ENCODE results near the gene HSPA1B.

GRCh38 chr6:31825553-31825952 lies 2.0 kb upstream of the HSPA1B start:
- no peak for TF ChIP-seq OVOL3 (tag by site-specific recombination; IDR thresholded peaks at IDR 0.05)
- no peak for TF ChIP-seq ZNF341 (tag by site-specific recombination; IDR thresholded peaks at IDR 0.05; ENCODE audit: low read depth)
- TF ChIP-seq ZBTB1 (tag by site-specific recombination; IDR thresholded peaks at IDR 0.05), result no peak
- no peak for TF ChIP-seq PBX3 (CRISPR knock-in tag; IDR thresholded peaks at IDR 0.05)
- no peak for TF ChIP-seq CTCF (tag by site-specific recombination; IDR thresholded peaks at IDR 0.05)
- no peak for TF ChIP-seq ZNF274 (IDR thresholded peaks at IDR 0.05; ENCODE audit: low read length)
- TF ChIP-seq ZNF274 (tag by site-specific recombination; IDR thresholded peaks at IDR 0.05; ENCODE audit: borderline replicate concordance), result no peak
- TF ChIP-seq ZNF416 (tag by site-specific recombination; IDR thresholded peaks at IDR 0.05), result no peak
- no peak for TF ChIP-seq REPIN1 (tag by site-specific recombination; IDR thresholded peaks at IDR 0.05; ENCODE audit: low read depth)
- no peak for TF ChIP-seq ZNF114 (tag by site-specific recombination; IDR thresholded peaks at IDR 0.05)
- TF ChIP-seq, protein P1, sequence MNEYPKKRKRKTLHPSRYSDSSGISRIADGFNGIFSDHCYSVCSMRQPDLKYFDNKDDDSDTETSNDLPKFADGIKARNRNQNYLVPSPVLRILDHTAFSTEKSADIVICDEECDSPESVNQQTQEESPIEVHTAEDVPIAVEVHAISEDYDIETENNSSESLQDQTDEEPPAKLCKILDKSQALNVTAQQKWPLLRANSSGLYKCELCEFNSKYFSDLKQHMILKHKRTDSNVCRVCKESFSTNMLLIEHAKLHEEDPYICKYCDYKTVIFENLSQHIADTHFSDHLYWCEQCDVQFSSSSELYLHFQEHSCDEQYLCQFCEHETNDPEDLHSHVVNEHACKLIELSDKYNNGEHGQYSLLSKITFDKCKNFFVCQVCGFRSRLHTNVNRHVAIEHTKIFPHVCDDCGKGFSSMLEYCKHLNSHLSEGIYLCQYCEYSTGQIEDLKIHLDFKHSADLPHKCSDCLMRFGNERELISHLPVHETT (tag by site-specific recombination; IDR thresholded peaks at IDR 0.05), result no peak
